HEK293 (cell line): ENCODE data around the gene ZNF408.

Source experiments
- CTCF ChIA-PET: fragments of 350-600 bp; formaldehyde crosslinking; extraction: SDS; loops from one replicate; lab custom pipeline; 2021; ENCODE audit warnings: antibody characterized with exemption; lab: Yijun Ruan, JAX
- POLR2A ChIA-PET: fragments of 300-600 bp; formaldehyde crosslinking; extraction: SDS; loops from one replicate; lab custom pipeline; 2020; ENCODE audit warnings: antibody characterized with exemption, inconsistent platforms; lab: Yijun Ruan, JAX
- H3K27ac ChIP-seq: fragments of 200-500 bp; sonication (Bioruptor generic); 2 replicates; pipeline ENCODE4 v1.5.1; 2014; ENCODE audit warnings: low read depth, low read length, control low read depth, inconsistent platforms; ENCODE audit errors: extremely low read depth
- H3K36me3 ChIP-seq, 2 experiments: fragments of 200-500 bp in 1 of 2; sonication (Bioruptor generic) in 1 of 2; 1 replicate in 1 of 2; 2 replicates in 1 of 2; pipeline ENCODE4 v1.5.1; 2014 to 2017; ENCODE audit warnings: inconsistent platforms in 2 of 2, low read length in 2 of 2; ENCODE audit not compliant: control insufficient read depth in 2 of 2, insufficient read depth in 1 of 2
- H3K4me1 ChIP-seq: fragments of 200-500 bp; sonication (Bioruptor generic); 2 replicates; pipeline ENCODE4 v1.5.1; 2014; ENCODE audit warnings: mild to moderate bottlenecking, low read length, inconsistent platforms; ENCODE audit not compliant: control insufficient read depth, insufficient read depth
- H3K4me3 ChIP-seq: 2 replicates; pipeline ENCODE4 v1.5.1; 2011; ENCODE audit warnings: low read depth, mild to moderate bottlenecking, control low read depth, low read length, moderate library complexity
- H3K9me3 ChIP-seq: fragments of 200-500 bp; sonication (Bioruptor generic); 2 replicates; pipeline ENCODE4 v1.5.1; 2014; ENCODE audit warnings: low read depth, low read length, inconsistent platforms; ENCODE audit not compliant: control insufficient read depth, insufficient read depth
- HIC1 ChIP-seq: fragments of 450-650 bp; formaldehyde crosslinking; IDR thresholded peaks from 2 replicates; pipeline ENCODE4 v1.5.1; 2016; ENCODE audit warnings: missing biosample characterization, missing genetic modification characterization
- HOXA7 ChIP-seq: sonication (generic); formaldehyde crosslinking; IDR thresholded peaks from 2 replicates; pipeline ENCODE4 v1.8.1; 2022; ENCODE audit warnings: missing genetic modification reagents, borderline replicate concordance
- PATZ1 ChIP-seq: fragments of 450-650 bp; formaldehyde crosslinking; IDR thresholded peaks from 2 replicates; pipeline ENCODE4 v1.5.1; 2016; ENCODE audit warnings: missing biosample characterization, missing genetic modification characterization
- SCRT1 ChIP-seq: fragments of 450-650 bp; formaldehyde crosslinking; IDR thresholded peaks from 2 replicates; pipeline ENCODE4 v1.5.1; 2016; ENCODE audit warnings: missing biosample characterization, missing genetic modification characterization, borderline replicate concordance
- SETDB1 ChIP-seq: IDR thresholded peaks from one replicate; pipeline ENCODE4 v1.6.1; 2017; ENCODE audit warnings: mild to moderate bottlenecking, low read length, moderate library complexity, mixed read lengths; ENCODE audit not compliant: insufficient read length
- ZFHX2 ChIP-seq: fragments of 450-650 bp; formaldehyde crosslinking; conservative IDR thresholded peaks from 2 replicates; pipeline ENCODE4 v1.5.1; 2016; ENCODE audit warnings: missing biosample characterization, missing genetic modification characterization
- ZFP37 ChIP-seq: fragments of 450-650 bp; formaldehyde crosslinking; IDR thresholded peaks from 2 replicates; pipeline ENCODE4 v1.5.1; 2016; ENCODE audit warnings: missing biosample characterization, missing genetic modification characterization
- ZNF175 ChIP-seq: fragments of 450-650 bp; formaldehyde crosslinking; IDR thresholded peaks from 2 replicates; pipeline ENCODE4 v1.5.1; 2016; ENCODE audit warnings: missing biosample characterization, missing genetic modification characterization
- ZNF24 ChIP-seq: fragments of 450-650 bp; formaldehyde crosslinking; IDR thresholded peaks from 2 replicates; pipeline ENCODE4 v1.5.1; 2016; ENCODE audit warnings: missing biosample characterization, missing genetic modification characterization
- ZNF354C ChIP-seq: fragments of 450-650 bp; formaldehyde crosslinking; IDR thresholded peaks from 2 replicates; pipeline ENCODE4 v1.5.1; 2016; ENCODE audit warnings: missing biosample characterization, missing genetic modification characterization, low read depth, borderline replicate concordance
- ZNF501 ChIP-seq: fragments of 450-650 bp; formaldehyde crosslinking; IDR thresholded peaks from 2 replicates; pipeline ENCODE4 v1.5.1; 2016; ENCODE audit warnings: missing biosample characterization, missing genetic modification characterization
- ZNF555 ChIP-seq: fragments of 450-650 bp; formaldehyde crosslinking; conservative IDR thresholded peaks from 2 replicates; pipeline ENCODE4 v1.5.1; 2017; ENCODE audit warnings: missing biosample characterization, mild to moderate bottlenecking, missing genetic modification characterization, inconsistent platforms
- ZNF747 ChIP-seq: fragments of 450-650 bp; formaldehyde crosslinking; IDR thresholded peaks from 2 replicates; pipeline ENCODE4 v1.5.1; 2016; ENCODE audit warnings: missing biosample characterization, missing genetic modification characterization
- ZXDB ChIP-seq: fragments of 450-650 bp; formaldehyde crosslinking; IDR thresholded peaks from 2 replicates; pipeline ENCODE4 v1.5.1; 2016; ENCODE audit warnings: missing biosample characterization, missing genetic modification characterization
- TF ChIP-seq, protein P1 (sequence below): fragments of 450-650 bp; formaldehyde crosslinking; IDR thresholded peaks from 2 replicates; pipeline ENCODE4 v1.5.1; 2016; ENCODE audit warnings: missing biosample characterization, missing genetic modification characterization
- TF ChIP-seq, protein P2 (sequence below): fragments of 450-650 bp; formaldehyde crosslinking; IDR thresholded peaks from 2 replicates; pipeline ENCODE4 v1.5.1; 2016; ENCODE audit warnings: missing biosample characterization, missing genetic modification characterization

ZNF408 gene

GRCh38 chr11:46690702-46691101, 10.1 kb upstream of the ZNF408 start:
- no peaks in the 10 kb centered on the region for H3K4me1 ChIP-seq
- TF ChIP-seq ZNF354C (tag by site-specific recombination): no peak
- TF ChIP-seq ZFHX2: no peak
- no peak for TF ChIP-seq ZNF501 (tag by site-specific recombination)
- no peak for TF ChIP-seq HIC1
- no peak for TF ChIP-seq ZNF24
- TF ChIP-seq ZXDB (tag by site-specific recombination): no peak
- TF ChIP-seq, protein P1, sequence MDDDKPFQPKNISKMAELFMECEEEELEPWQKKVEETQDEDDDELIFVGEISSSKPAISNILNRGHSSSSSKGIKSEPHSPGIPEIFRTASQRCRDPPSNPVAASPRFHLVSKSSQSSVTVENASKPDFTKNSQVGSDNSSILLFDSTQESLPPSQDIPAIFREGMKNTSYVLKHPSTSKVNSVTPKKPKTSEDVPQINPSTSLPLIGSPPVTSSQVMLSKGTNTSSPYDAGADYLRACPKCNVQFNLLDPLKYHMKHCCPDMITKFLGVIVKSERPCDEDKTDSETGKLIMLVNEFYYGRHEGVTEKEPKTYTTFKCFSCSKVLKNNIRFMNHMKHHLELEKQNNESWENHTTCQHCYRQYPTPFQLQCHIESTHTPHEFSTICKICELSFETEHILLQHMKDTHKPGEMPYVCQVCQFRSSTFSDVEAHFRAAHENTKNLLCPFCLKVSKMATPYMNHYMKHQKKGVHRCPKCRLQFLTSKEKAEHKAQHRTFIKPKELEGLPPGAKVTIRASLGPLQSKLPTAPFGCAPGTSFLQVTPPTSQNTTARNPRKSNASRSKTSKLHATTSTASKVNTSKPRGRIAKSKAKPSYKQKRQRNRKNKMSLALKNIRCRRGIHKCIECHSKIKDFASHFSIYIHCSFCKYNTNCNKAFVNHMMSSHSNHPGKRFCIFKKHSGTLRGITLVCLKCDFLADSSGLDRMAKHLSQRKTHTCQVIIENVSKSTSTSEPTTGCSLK (tag by site-specific recombination): no peak
- no peak for TF ChIP-seq ZNF747
- TF ChIP-seq SETDB1: no peak
- no peak for TF ChIP-seq PATZ1 (tag by site-specific recombination)
- TF ChIP-seq, protein P2, sequence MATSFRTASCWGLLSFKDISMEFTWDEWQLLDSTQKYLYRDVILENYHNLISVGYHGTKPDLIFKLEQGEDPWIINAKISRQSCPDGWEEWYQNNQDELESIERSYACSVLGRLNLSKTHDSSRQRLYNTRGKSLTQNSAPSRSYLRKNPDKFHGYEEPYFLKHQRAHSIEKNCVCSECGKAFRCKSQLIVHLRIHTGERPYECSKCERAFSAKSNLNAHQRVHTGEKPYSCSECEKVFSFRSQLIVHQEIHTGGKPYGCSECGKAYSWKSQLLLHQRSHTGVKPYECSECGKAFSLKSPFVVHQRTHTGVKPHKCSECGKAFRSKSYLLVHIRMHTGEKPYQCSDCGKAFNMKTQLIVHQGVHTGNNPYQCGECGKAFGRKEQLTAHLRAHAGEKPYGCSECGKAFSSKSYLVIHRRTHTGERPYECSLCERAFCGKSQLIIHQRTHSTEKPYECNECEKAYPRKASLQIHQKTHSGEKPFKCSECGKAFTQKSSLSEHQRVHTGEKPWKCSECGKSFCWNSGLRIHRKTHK: no peak
- no peak for TF ChIP-seq ZNF175 (tag by site-specific recombination)
- peaks cover 0 to 61% of the 10 kb centered on the region in 2 experiments; a peak in 2 of 3 replicates for H3K36me3 ChIP-seq
- no peak overlapping the region for H3K4me3 ChIP-seq
- POLR2A ChIA-PET: interaction anchor here (0.6 kb wide), 1 partner anchor 90 kb away, joined by 4 read pairs; no protein-coding TSS in a partner anchor
- H3K9me3 ChIP-seq: no peaks in the 10 kb centered on the region
- CTCF ChIA-PET: no interaction called here
- H3K27ac ChIP-seq: no peak overlapping the region

DNA sequence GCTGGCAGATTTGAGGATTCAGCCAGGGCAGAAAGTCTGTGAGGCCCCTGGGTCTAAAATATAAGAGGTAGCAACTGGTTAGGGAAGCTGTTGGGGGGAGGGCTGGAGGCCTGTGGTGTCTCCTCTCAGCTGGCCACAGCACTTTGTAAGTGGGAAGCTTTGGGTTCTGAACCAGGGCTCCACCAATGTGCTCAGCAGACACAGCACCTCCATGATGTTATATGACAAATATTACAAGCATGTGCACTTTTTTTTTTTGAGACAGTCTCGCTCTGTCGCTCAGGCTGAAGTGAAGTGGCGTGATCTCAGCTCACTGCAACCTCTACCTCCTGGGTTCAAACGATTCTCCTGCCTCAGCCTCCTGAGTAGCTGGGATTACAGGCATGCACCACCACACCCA, 8.4 kb upstream of the ZNF408 start:
- H3K4me1 ChIP-seq: no peaks in the 10 kb centered on the region
- CTCF ChIA-PET: interaction anchor here (0.7 kb wide), 3 partner anchors 14 to 304 kb away, joined by 3 to 4 read pairs (median 3); no protein-coding TSS in a partner anchor
- TF ChIP-seq ZXDB (tag by site-specific recombination) (no peak), SCRT1 (tag by site-specific recombination) (no peak), ZFP37 (no peak), ZNF555 (no peak), HOXA7 (CRISPR knock-in tag) (no peak)
- no peak overlapping the region for H3K4me3 ChIP-seq
- POLR2A ChIA-PET: interaction anchor here (0.7 to 1.6 kb wide), 2 partner anchors 8 to 12 kb away, joined by 3 to 9 read pairs; partner anchors contain the start of genes ARHGAP1 and ZNF408
- no peaks in the 10 kb centered on the region for H3K9me3 ChIP-seq
- H3K27ac ChIP-seq: no peak overlapping the region
- H3K36me3 ChIP-seq: peaks cover 0 to 58% of the 10 kb centered on the region in 2 experiments; a peak in 1 of 3 replicates
